Endothelial cell of umbilical vein (primary cell): Measurements from ENCODE around the gene NSD1. TPM values are rescaled to one million over a fixed set of nuclear protein-coding genes. Genes with fewer than 3 reads are reported as not detected.

Experiments used
- BruUV-seq: library from RNA; stranded (reverse); fragments of 400-500 nt; replicated peaks from 2 replicates; lab custom pipeline; 2021; lab: Mats Ljungman, UMichigan
- CTCF ChIA-PET: fragments of 300-600, 350-600 bp; sonication (Branson Sonifier 250); formaldehyde crosslinking; loops from one replicate; lab custom pipeline; 2021; ENCODE audit warnings: antibody characterized with exemption, inconsistent platforms; lab: Charles Lee
- POLR2A ChIA-PET: fragments of 300-600, 350-600 bp; sonication (Branson Sonifier 250); formaldehyde crosslinking; loops from one replicate; lab custom pipeline; 2021; ENCODE audit warnings: antibody characterized with exemption, inconsistent platforms; lab: Charles Lee
- DNase-seq: peaks from one replicate; pipeline ENCODE4 v3.0.0-alpha.2; 2011; ENCODE audit warnings: low read depth, low spot score
- FAIRE-seq: peaks from 2 replicates; lab custom pipeline; 2011; peaks lifted over from hg19 to GRCh38; lab: Jason Lieb, UNC
- H2AFZ ChIP-seq: 2 replicates; pipeline ENCODE4 v1.6.0; 2012; ENCODE audit warnings: low read depth, low read length, control low read depth, inconsistent platforms
- H3K27ac ChIP-seq: 2 replicates; pipeline ENCODE4 v1.5.1; 2011; ENCODE audit warnings: low read depth, mild to moderate bottlenecking, control low read depth, low read length, moderate library complexity; ENCODE audit not compliant: insufficient read depth
- H3K27me3 ChIP-seq, 2 experiments: 2 replicates each; pipeline versions ENCODE4 v1.6.0 to v1.6.1; 2011; ENCODE audit warnings: low read length in 2 of 2, mixed read lengths in 1 of 2; ENCODE audit not compliant: control insufficient read depth in 2 of 2, insufficient read depth in 2 of 2
- H3K36me3 ChIP-seq, 2 experiments: 2 replicates in 1 of 2; 3 replicates in 1 of 2; pipeline ENCODE4 v1.5.1; 2011; ENCODE audit warnings: low read length in 2 of 2, mild to moderate bottlenecking in 1 of 2, moderate library complexity in 1 of 2; ENCODE audit not compliant: control insufficient read depth in 2 of 2, insufficient read depth in 2 of 2; ENCODE audit errors: extremely low read depth in 1 of 2
- H3K4me1 ChIP-seq: 3 replicates; pipeline ENCODE4 v1.5.1; 2011; ENCODE audit warnings: mild to moderate bottlenecking, low read length; ENCODE audit not compliant: control insufficient read depth, insufficient read depth; ENCODE audit errors: extremely low read depth
- H3K4me2 ChIP-seq: 2 replicates; pipeline ENCODE4 v1.6.1; 2011; ENCODE audit warnings: low read length, control low read depth, mixed read lengths; ENCODE audit not compliant: insufficient read depth
- H3K4me3 ChIP-seq, 3 experiments: fragments of 200-600 bp in 1 of 3; sonication (generic), shearing (Covaris generic) in 1 of 3; replicated peaks in 1 of 3; 2 replicates each; pipeline ENCODE4 v1.5.1; 2011 to 2016; ENCODE audit warnings: control low read depth in 3 of 3, low read length in 3 of 3, mild to moderate bottlenecking in 2 of 3, inconsistent platforms in 1 of 3, low read depth in 1 of 3, moderate library complexity in 1 of 3; ENCODE audit not compliant: insufficient read depth in 1 of 3
- H3K79me2 ChIP-seq: 2 replicates; pipeline ENCODE4 v1.6.0; 2012; ENCODE audit warnings: low read length, inconsistent platforms; ENCODE audit not compliant: control insufficient read depth, insufficient read depth
- H3K9ac ChIP-seq: replicated peaks from 2 replicates; pipeline ENCODE3; 2011; ENCODE audit warnings: low read length, control low read depth; ENCODE audit not compliant: insufficient read depth; ENCODE audit errors: extremely low read depth
- H3K9me1 ChIP-seq: replicated peaks from 3 replicates; pipeline ENCODE4 v1.6.0; 2011; ENCODE audit warnings: mild to moderate bottlenecking, low read length; ENCODE audit not compliant: control insufficient read depth, insufficient read depth; ENCODE audit errors: extremely low read depth
- H3K9me3 ChIP-seq: replicated peaks from 2 replicates; pipeline ENCODE4 v1.5.1; 2012; ENCODE audit warnings: low read length, inconsistent platforms; ENCODE audit not compliant: control insufficient read depth, insufficient read depth
- H4K20me1 ChIP-seq: replicated peaks from 2 replicates; pipeline ENCODE3; 2011; ENCODE audit warnings: mild to moderate bottlenecking, low read length; ENCODE audit not compliant: control insufficient read depth, insufficient read depth; ENCODE audit errors: extremely low read depth
- CTCF ChIP-seq, 2 donors: IDR thresholded peaks; 1 replicate in 1 of 2; 2 replicates in 1 of 2; pipeline ENCODE4 v1.5.1; 2011; ENCODE audit warnings: low read length in 2 of 2, mild to moderate bottlenecking in 2 of 2, moderate library complexity in 2 of 2, control low read depth in 1 of 2, inconsistent platforms in 1 of 2, low read depth in 1 of 2; ENCODE audit not compliant: insufficient read depth in 1 of 2; ENCODE audit errors: extremely low read depth in 1 of 2
- EZH2 ChIP-seq: IDR thresholded peaks from 2 replicates; pipeline ENCODE4 v1.6.1; 2012; ENCODE audit warnings: borderline replicate concordance, low read depth, mild to moderate bottlenecking, moderate library complexity, low read length, inconsistent platforms; ENCODE audit not compliant: severe bottlenecking
- FOS ChIP-seq: IDR thresholded peaks from 2 replicates; pipeline ENCODE4 v1.6.1; 2011; ENCODE audit warnings: mild to moderate bottlenecking, low read length, moderate library complexity, borderline replicate concordance; ENCODE audit not compliant: insufficient read depth
- GATA2 ChIP-seq: IDR thresholded peaks from 2 replicates; pipeline ENCODE4 v1.7.0; 2011; ENCODE audit warnings: low read depth, mild to moderate bottlenecking, moderate library complexity, mixed read lengths, low read length; ENCODE audit not compliant: insufficient read length, insufficient read depth
- JUN ChIP-seq: IDR thresholded peaks from 2 replicates; pipeline ENCODE4 v1.6.1; 2011; ENCODE audit warnings: borderline replicate concordance, low read depth; ENCODE audit not compliant: insufficient read length, insufficient read depth
- MAX ChIP-seq: IDR thresholded peaks from 2 replicates; pipeline ENCODE4 v1.6.1; 2011; ENCODE audit not compliant: insufficient read depth, insufficient read length
- MYC ChIP-seq: IDR thresholded peaks from one replicate; pipeline ENCODE4 v1.6.1; 2011; ENCODE audit warnings: mild to moderate bottlenecking, low read depth, low read length
- POLR2A ChIP-seq: IDR thresholded peaks from 2 replicates; pipeline ENCODE4 v1.6.1; 2012; ENCODE audit warnings: low read depth, mild to moderate bottlenecking, control low read depth, low read length
- POLR2AphosphoS5 ChIP-seq: IDR thresholded peaks from 2 replicates; pipeline ENCODE4 v1.6.1; 2012; ENCODE audit warnings: low read depth, mild to moderate bottlenecking, control low read depth, low read length, moderate library complexity; ENCODE audit not compliant: insufficient read depth
- dilution Hi-C: fragments of 300-500 bp; cut with MboI; formaldehyde crosslinking; loops from one replicate; pipeline ENCODE4 v1.15.0; 2019; ENCODE audit warnings: low sequenced_read_pairs; ENCODE audit not compliant: extremely low pct_ligation_motif_present
- intact Hi-C: fragments of 100-400 bp; cut with micrococcal nuclease; formaldehyde crosslinking; loops from one replicate; pipeline ENCODE4 v1.10.0; 2022
- polyA plus RNA-seq, 4 experiments: library from polyadenylated mRNA; depleted of rRNA in 3 of 4; stranded (reverse) in 3 of 4; unstranded in 1 of 4; fragments of >200 nt; gene quantifications; 2 replicates each; pipeline versions ENCODE4 v1.2.1 to v1.2.3, GENCODE V29; 2011 to 2012; ENCODE audit warnings: missing spikeins in 1 of 4
- total RNA-seq: library from RNA; stranded (reverse); gene quantifications from 2 replicates; pipeline ENCODE4 v1.2.3, GENCODE V29; 2021

Gene NSD1
- total and polyA plus RNA-seq, 2 donors (not counting 3 experiments of a cell fraction or from before 2014, with no cell fraction given): 14.4 to 90.4 TPM

- Histone ChIP-seq H3K9ac (no peak overlapping the region), H3K9me3 (no peaks in the 10 kb centered on the region), H3K79me2 (peaks cover 8% of the 10 kb centered on the region), H3K4me3 (no peak overlapping the region), H3K4me2 (no peak overlapping the region), H3K27me3 (no peaks in the 10 kb centered on the region), H3K4me1 (peaks cover 37% of the 10 kb centered on the region), H3K27ac (no peak overlapping the region), H3K36me3 (peaks cover 5 to 30% of the 10 kb centered on the region in 2 experiments), H3K9me1 (no peaks in the 10 kb centered on the region), H4K20me1 (no peaks in the 10 kb centered on the region), H2AFZ (no peak overlapping the region)
- no TSS peak for BruUV-seq
- TF ChIP-seq POLR2AphosphoS5 (no peak), MYC (no peak), EZH2 (no peak), FOS (no peak), GATA2 (no peak), MAX (no peak), CTCF (IDR thresholded peaks at IDR 0.05; ENCODE audit: extremely low read depth in 1 of 2, insufficient read depth in 1 of 2, low read depth in 1 of 2, low read length in 2 of 2) (no peak), JUN (no peak), POLR2A (no peak)
- FAIRE-seq (no peak), DNase-seq (no peak)
- intact Hi-C loops: no loop called here
- POLR2A ChIA-PET: no interaction called here
- dilution Hi-C loops: no loop called here
- CTCF ChIA-PET: interaction anchor here (0.8 to 4.8 kb wide), 3 partner anchors 12 to 184 kb away, joined by 3 to 30 read pairs (median 3); no protein-coding TSS in a partner anchor
Observed at GRCh38 chr5:177297922-177298321, 164.3 kb downstream of the NSD1 start.
